Breast epithelium (tissue), 4 donors: ENCODE measurements around the gene GAL3ST3. TPM values are rescaled to one million over a fixed set of nuclear protein-coding genes. Genes with fewer than 3 reads are reported as not detected.
A peak's percentile ranks its signal among the peaks of the same experiment; 100 is the strongest.

ENCODE experiments used
- DNase-seq, 2 donors: peaks; one replicate each; pipeline ENCODE4 v3.0.0-alpha.2; 2019; ENCODE audit warnings: low spot score in 2 of 2
- H3K27ac ChIP-seq, 2 donors: fragments of 200-600 bp; sonication (generic) in 1 of 2; one replicate each; pipeline ENCODE4 v1.5.1; 2016 to 2019; ENCODE audit warnings: mild to moderate bottlenecking in 1 of 2
- H3K27me3 ChIP-seq, 2 donors: fragments of 200-600 bp; sonication (generic) in 1 of 2; one replicate each; pipeline versions ENCODE4 v1.5.1 to v1.6.0; 2017 to 2019; ENCODE audit warnings: control low read depth in 1 of 2, mild to moderate bottlenecking in 1 of 2
- H3K36me3 ChIP-seq: fragments of 200-600 bp; one replicate; pipeline ENCODE4 v1.5.1; 2019
- H3K4me1 ChIP-seq, 2 donors: fragments of 200-600 bp; sonication (generic); one replicate each; pipeline ENCODE4 v1.5.1; 2016 to 2019; ENCODE audit warnings: control low read depth in 1 of 2
- H3K4me3 ChIP-seq, 3 donors: fragments of 200-600 bp; sonication (generic); 1 replicate in 2 of 3; 2 replicates in 1 of 3; pipeline ENCODE4 v1.5.1; 2016 to 2019; ENCODE audit warnings: mild to moderate bottlenecking in 3 of 3, moderate library complexity in 2 of 3
- H3K9me3 ChIP-seq, 2 donors: fragments of 200-600 bp; sonication (generic) in 1 of 2; one replicate each; pipeline ENCODE4 v1.5.1; 2016 to 2019; ENCODE audit warnings: control low read depth in 1 of 2
- POLR2A ChIP-seq: fragments of 450-650 bp; IDR thresholded peaks from one replicate; pipeline ENCODE4 v1.6.1; 2016; ENCODE audit warnings: antibody characterized with exemption, mild to moderate bottlenecking, moderate library complexity
- POLR2AphosphoS5 ChIP-seq, 3 donors: sonication (generic); formaldehyde crosslinking; IDR thresholded peaks; one replicate each; pipeline ENCODE4 v1.6.1; 2017; ENCODE audit warnings: antibody characterized with exemption in 3 of 3
- intact Hi-C: fragments of 100-400 bp; cut with DNase I; formaldehyde crosslinking; loops from one replicate; pipeline ENCODE4 v1.15.1; 2023; ENCODE audit warnings: low total_unique reads
- total RNA-seq, 3 donors: library from RNA; depleted of rRNA; stranded (reverse); fragments of >200 nt; gene quantifications; one replicate each; pipeline ENCODE4 v1.1.0, GENCODE V29; 2016
- TF ChIP-seq, protein P1 (sequence below), 3 donors: fragments of 450-650 bp; IDR thresholded peaks; one replicate each; pipeline ENCODE4 v1.5.1; 2016 to 2017; ENCODE audit warnings: antibody characterized with exemption in 3 of 3, mild to moderate bottlenecking in 3 of 3, moderate library complexity in 3 of 3

The GAL3ST3 gene
- total RNA-seq, 3 donors from 2014 or later: 0.29 TPM; not detected in 2

DNA sequence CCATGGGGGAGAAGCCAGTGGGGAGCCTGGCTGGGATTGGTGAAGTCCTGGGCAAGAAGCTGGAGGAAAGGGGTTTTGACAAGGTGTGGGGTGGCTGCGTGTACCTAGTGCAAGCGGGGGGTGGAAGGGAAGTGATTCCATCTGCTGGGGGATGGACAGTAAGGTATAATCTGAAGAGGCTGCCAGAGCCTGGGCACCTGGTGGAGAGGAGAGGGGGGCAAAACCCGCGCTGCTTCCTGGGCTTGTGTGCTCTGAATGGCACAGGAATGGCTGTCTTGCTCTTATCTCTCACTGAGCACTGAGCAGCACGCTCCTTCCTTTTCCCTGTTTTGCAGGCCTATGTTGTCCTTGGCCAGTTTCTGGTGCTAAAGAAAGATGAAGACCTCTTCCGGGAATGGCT is 45.7 kb downstream of the GAL3ST3 start:
- no peak for DNase-seq
- peaks cover 0 to 9% of the 10 kb centered on the region in 2 donors for H3K4me1 ChIP-seq
- no peaks in the 10 kb centered on the region for H3K9me3 ChIP-seq
- H3K27me3 ChIP-seq: no peaks in the 10 kb centered on the region
- intact Hi-C loops: no loop called here
- TF ChIP-seq POLR2A (no peak), POLR2AphosphoS5 (IDR thresholded peaks at IDR 0.05) (no peak)
- TF ChIP-seq, protein P1, sequence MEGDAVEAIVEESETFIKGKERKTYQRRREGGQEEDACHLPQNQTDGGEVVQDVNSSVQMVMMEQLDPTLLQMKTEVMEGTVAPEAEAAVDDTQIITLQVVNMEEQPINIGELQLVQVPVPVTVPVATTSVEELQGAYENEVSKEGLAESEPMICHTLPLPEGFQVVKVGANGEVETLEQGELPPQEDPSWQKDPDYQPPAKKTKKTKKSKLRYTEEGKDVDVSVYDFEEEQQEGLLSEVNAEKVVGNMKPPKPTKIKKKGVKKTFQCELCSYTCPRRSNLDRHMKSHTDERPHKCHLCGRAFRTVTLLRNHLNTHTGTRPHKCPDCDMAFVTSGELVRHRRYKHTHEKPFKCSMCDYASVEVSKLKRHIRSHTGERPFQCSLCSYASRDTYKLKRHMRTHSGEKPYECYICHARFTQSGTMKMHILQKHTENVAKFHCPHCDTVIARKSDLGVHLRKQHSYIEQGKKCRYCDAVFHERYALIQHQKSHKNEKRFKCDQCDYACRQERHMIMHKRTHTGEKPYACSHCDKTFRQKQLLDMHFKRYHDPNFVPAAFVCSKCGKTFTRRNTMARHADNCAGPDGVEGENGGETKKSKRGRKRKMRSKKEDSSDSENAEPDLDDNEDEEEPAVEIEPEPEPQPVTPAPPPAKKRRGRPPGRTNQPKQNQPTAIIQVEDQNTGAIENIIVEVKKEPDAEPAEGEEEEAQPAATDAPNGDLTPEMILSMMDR (IDR thresholded peaks at IDR 0.05): no peak
- H3K4me3 ChIP-seq: peak overlapping the region; percentile 80 to 96 (median 95)
- H3K27ac ChIP-seq: peak overlapping the region; percentile 91 to 92
- H3K36me3 ChIP-seq: no peaks in the 10 kb centered on the region

DNA sequence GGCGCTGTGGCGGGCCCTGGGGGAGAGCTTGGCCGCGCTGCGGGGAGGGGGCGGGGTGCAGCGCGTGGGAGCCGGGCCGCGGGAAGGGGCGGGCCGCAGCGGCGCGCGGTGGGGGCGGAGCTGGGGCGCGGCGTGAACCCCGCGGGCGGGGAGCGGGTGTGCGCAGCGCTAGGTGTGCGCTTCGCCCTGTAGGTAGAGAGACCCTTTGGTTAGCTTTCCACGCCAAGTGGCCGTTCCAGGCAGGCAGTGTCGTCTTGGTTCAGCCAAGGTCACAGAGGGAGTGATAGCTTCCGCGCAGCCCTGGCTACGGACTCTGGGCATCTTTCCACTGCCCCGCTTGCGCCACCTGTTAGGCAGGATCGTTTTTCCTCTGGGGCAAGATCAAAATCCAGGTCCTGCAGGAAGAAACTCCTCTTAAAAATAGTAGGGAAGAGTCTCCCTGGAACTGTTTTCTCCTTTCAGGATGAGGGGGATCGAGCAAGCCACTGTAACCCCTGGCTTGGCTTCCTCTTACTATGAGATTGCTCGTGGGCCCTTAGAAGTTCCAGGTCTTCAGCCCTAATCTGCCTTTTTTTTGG is 46.2 kb downstream of the GAL3ST3 start:
- TF ChIP-seq POLR2AphosphoS5 (IDR thresholded peaks at IDR 0.05): no peak
- no peak for TF ChIP-seq POLR2A
- TF ChIP-seq, protein P1 (IDR thresholded peaks at IDR 0.05): no peak
- DNase-seq: peak; percentile 57 to 71
- Histone ChIP-seq H3K4me3 (peak overlapping the region; percentile 80 to 96 (median 95)), H3K9me3 (no peaks in the 10 kb centered on the region), H3K27me3 (no peaks in the 10 kb centered on the region), H3K36me3 (no peaks in the 10 kb centered on the region), H3K27ac (peak overlapping the region; percentile 91 to 92), H3K4me1 (peaks cover 0 to 9% of the 10 kb centered on the region in 2 donors)
- intact Hi-C loops: no loop called here

DNA sequence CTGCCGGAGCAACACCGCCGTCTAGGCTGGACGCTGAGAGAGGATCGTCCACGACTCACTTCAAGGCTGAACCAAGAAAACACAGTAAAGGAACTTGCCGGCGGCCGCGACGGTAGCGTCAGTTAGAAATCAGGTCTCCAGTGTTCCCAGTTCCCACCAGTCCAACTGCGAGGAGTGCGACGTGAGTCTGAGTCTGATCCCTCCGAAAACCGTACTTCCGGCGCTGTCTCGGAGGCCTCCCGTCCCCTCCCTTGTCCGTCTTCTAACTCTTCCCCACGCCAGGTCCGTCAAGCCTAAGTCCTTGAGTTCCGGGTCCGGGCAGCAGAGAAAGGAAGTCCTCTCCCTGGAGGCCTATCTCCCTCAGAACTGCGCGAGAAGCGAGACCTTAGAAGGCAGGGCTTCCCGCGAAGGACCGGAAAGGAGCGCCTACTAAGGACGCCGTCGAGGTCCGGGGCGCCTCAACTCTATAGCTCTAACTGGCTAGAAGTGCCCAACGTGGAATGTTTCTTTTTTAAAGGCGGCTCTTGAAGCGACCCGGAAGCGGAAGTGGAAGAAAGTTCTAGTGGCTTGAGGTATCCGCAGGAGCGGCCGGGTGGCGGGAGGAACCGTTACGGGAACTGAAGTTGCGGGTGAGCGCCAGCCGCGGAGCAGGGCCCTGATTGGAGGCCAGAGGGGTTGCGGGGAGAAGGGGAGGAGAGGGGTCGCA is 46.9 kb downstream of the GAL3ST3 start, which contains the start of the genes BANF1 and EIF1AD:
TSS of gene BANF1 (plus strand) at position 562 of the 706 bp plus-strand sequence. CDS start 748 bp downstream, outside the sequence.
TSS of gene EIF1AD (minus strand) at position 216 of the 706 bp plus-strand sequence. CDS start 1,768 bp downstream, outside the sequence.
- TF ChIP-seq POLR2A: peak; percentile 46
- TF ChIP-seq, protein P1 (IDR thresholded peaks at IDR 0.05): no peak
- TF ChIP-seq POLR2AphosphoS5 (IDR thresholded peaks at IDR 0.05): peak; percentile 93 to 98 (median 97)
- Histone ChIP-seq H3K27ac (peak within 1 kb of the TSS; percentile 91 to 92), H3K36me3 (no peaks in the 10 kb centered on the region), H3K4me1 (peaks cover 0 to 9% of the 10 kb centered on the region in 2 donors), H3K4me3 (peak within 1 kb of the TSS; percentile 80 to 96 (median 95)), H3K9me3 (no peaks in the 10 kb centered on the region), H3K27me3 (no peaks in the 10 kb centered on the region)
- peak; percentile 88 to 91 for DNase-seq
- intact Hi-C loops: no loop called here

DNA sequence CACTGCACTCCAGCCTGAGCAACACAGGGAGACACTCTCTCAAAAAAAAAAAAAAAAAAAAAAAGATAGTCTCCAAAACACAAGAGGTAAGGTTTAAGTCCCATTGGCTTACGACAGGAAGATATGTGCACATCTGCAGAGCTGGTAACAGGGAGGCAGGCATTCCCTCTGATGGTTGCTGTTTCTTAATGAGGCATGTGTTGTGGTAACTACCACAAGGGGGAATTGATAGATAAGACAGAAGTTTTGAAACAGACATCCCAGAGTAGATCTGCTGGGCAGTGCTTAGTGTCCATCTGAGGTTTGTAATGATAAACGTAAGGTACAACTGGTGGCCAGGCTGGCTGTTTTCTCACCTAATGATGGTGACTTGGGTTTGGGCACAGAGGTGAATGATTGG is 51.7 kb downstream of the GAL3ST3 start:
- DNase-seq: no peak
- TF ChIP-seq POLR2AphosphoS5 (IDR thresholded peaks at IDR 0.05): no peak
- TF ChIP-seq POLR2A: no peak
- TF ChIP-seq, protein P1 (IDR thresholded peaks at IDR 0.05): no peak
- Histone ChIP-seq H3K9me3 (no peaks in the 10 kb centered on the region), H3K4me3 (no peak overlapping the region), H3K27me3 (no peaks in the 10 kb centered on the region), H3K27ac (no peak overlapping the region), H3K4me1 (peaks cover 0 to 4% of the 10 kb centered on the region in 2 donors), H3K36me3 (no peaks in the 10 kb centered on the region)
- intact Hi-C loops: no loop called here

DNA sequence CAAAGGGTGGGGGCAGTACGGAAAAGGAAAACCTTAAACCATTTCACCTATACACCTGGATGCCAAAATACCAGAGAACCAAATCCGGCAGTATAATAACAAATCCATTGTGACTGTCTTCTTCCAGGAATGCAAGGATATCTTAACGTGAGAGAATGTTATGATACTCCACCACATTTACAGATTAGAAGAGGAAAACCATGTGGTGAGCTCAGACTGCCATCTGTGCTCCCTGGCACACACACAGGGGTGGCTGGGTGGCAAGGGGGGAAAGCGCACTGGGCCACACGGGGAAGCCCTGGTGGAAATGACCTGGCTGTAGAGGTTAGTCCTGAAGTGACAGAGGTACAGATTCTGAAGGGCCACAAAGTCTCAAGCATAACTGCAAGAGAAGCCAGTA is 56.9 kb downstream of the GAL3ST3 start:
- intact Hi-C loops: no loop called here
- no peak overlapping the region for H3K4me3 ChIP-seq
- H3K9me3 ChIP-seq: no peaks in the 10 kb centered on the region
- no peak for DNase-seq
- H3K4me1 ChIP-seq: no peaks in the 10 kb centered on the region
- TF ChIP-seq POLR2AphosphoS5 (IDR thresholded peaks at IDR 0.05) (no peak), POLR2A (no peak)
- TF ChIP-seq, protein P1 (IDR thresholded peaks at IDR 0.05): no peak
- no peaks in the 10 kb centered on the region for H3K27me3 ChIP-seq
- no peaks in the 10 kb centered on the region for H3K36me3 ChIP-seq
- H3K27ac ChIP-seq: no peak overlapping the region
